ENCODE measurements around the gene CFAP46. TPM values are rescaled to one million over a fixed set of nuclear protein-coding genes. Genes with fewer than 3 reads are reported as not detected.

CFAP46 gene
- total RNA-seq, 1 experiment from 2014 or later = 3.3 TPM

GRCh38 chr10:132847856-132848255, 94.5 kb downstream of the CFAP46 start (continued):
- no peak for TF ChIP-seq ARID4B (CRISPR knock-in tag; IDR thresholded peaks at IDR 0.05; ENCODE audit: borderline replicate concordance)
- no peak for TF ChIP-seq SOX15 (CRISPR knock-in tag; IDR thresholded peaks at IDR 0.05)
- no peak for TF ChIP-seq NFYB (CRISPR knock-in tag; conservative IDR thresholded peaks at IDR 0.05; ENCODE audit: low read depth)
- TF ChIP-seq ZBTB43 (CRISPR knock-in tag; IDR thresholded peaks at IDR 0.05) = no peak
- TF ChIP-seq ZNF121 (CRISPR knock-in tag; IDR thresholded peaks at IDR 0.05) = no peak
- TF ChIP-seq PRRX2 (CRISPR knock-in tag; IDR thresholded peaks at IDR 0.05) = no peak

GRCh38 chr10:132847416-132847777, 95.0 kb downstream of the CFAP46 start:
- no peak for ATAC-seq

More at GRCh38 chr10:132847416-132847777, 95.0 kb downstream of the CFAP46 start:
- ChIA-PET POLR2A (no interaction called here), CTCF (no interaction called here)
- no peak for DNase-seq (ENCODE audit: low spot score)
- Mint-ChIP-seq H3K4me1 (peaks cover 5% of the 10 kb centered on the region), H3K27ac (no peak overlapping the region), H3K9me3 (peaks cover 11% of the 10 kb centered on the region), H3K27me3 (ENCODE audit: low read depth) (peaks cover under 1% of the 10 kb centered on the region; the same call in 1 of the 2 replicates), H3K36me3 (peaks cover 10% of the 10 kb centered on the region), H3K4me3 (no peak overlapping the region)
- TF ChIP-seq ATF3 (CRISPR knock-in tag; conservative IDR thresholded peaks at IDR 0.05) = no peak
- no peak for TF ChIP-seq JUN (CRISPR knock-in tag; IDR thresholded peaks at IDR 0.05)
- TF ChIP-seq GABPB1 (CRISPR knock-in tag; IDR thresholded peaks at IDR 0.05) = no peak
- no peak for TF ChIP-seq SP1 (CRISPR knock-in tag; conservative IDR thresholded peaks at IDR 0.05)
- TF ChIP-seq SOX15 (CRISPR knock-in tag; IDR thresholded peaks at IDR 0.05) = no peak
- TF ChIP-seq JAZF1 (CRISPR knock-in tag; IDR thresholded peaks at IDR 0.05) = no peak
- no peak for TF ChIP-seq ZNF281 (CRISPR knock-in tag; IDR thresholded peaks at IDR 0.05)
- no peak for TF ChIP-seq ZNF512 (CRISPR knock-in tag; IDR thresholded peaks at IDR 0.05; ENCODE audit: borderline replicate concordance)
- no peak for TF ChIP-seq ZNF219 (CRISPR knock-in tag; IDR thresholded peaks at IDR 0.05; ENCODE audit: borderline replicate concordance)
- no peak for TF ChIP-seq RORB (CRISPR knock-in tag; IDR thresholded peaks at IDR 0.05)
- TF ChIP-seq ZNF423 (CRISPR knock-in tag; IDR thresholded peaks at IDR 0.05) = no peak
- TF ChIP-seq KAT7 (CRISPR knock-in tag; IDR thresholded peaks at IDR 0.05; ENCODE audit: borderline replicate concordance) = no peak
- TF ChIP-seq ZNF425 (CRISPR knock-in tag; conservative IDR thresholded peaks at IDR 0.05) = no peak
